ENCODE results near the gene LPCAT1. TPM values are rescaled to one million over a fixed set of nuclear protein-coding genes. Genes with fewer than 3 reads are reported as not detected.

LPCAT1 gene
- total and polyA plus RNA-seq, 2 of the 13 experiments (the other 11 are each of a cell fraction or from before 2014, with no cell fraction given), result 29.8 to 90.6 TPM

DNA sequence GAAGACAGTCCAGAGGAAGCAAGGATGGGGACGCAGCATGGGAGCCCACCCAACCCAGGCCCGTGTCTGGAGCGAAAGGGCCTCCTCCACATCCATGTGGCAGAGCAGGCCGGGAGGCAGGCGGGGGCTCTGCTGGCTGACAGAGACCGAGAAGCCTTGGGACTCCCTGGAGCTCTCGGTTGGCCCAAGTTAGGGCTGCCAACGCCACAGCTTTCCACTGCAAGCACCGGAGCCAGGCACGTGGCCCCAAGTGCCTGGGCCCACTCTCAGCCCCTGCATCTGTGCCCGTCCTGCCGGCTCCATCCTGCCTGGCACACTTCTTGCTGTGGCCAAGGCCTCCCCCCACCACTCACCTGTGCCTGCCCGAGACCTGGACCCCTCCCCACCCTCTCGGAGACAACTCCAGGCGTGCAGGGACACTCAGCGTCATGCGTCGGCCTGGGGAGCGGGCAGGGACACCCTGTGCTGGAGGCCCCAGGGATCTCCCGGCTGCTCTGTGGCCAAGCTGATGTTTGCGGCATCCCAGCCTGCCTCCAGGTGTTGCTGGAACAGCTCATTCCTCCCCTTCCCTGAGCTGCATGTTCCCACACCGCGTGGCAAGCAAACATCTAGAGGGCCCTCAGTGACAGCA, 110.0 kb downstream of the LPCAT1 start:
- H3K79me2 ChIP-seq (ENCODE audit: insufficient read depth, low read length), result no peaks in the 10 kb centered on the region
- no peak overlapping the region for H3K4me2 ChIP-seq (ENCODE audit: low read depth, low read length)
- H3K27me3 ChIP-seq (ENCODE audit: control insufficient read depth in 1 of 2, insufficient read depth in 2 of 2, low read length in 2 of 2), result peaks cover 21 to 50% of the 10 kb centered on the region in 2 experiments
- TF ChIP-seq FOSL1 (CRISPR knock-in tag; IDR thresholded peaks at IDR 0.05; ENCODE audit: borderline replicate concordance) (no peak), PTBP1 (IDR thresholded peaks at IDR 0.05; ENCODE audit: low read depth, low read length, poor library complexity, severe bottlenecking) (no peak)
- in situ Hi-C loops (cut with HindIII; ENCODE audit: extremely low pct_ligation_motif_present, low pct_unique_long_range_greater_than_20kb) (no loop called here), intact Hi-C loops (cut with micrococcal nuclease; ENCODE audit: unreplicated experiment) (no loop called here)
- H3K9me3 ChIP-seq (ENCODE audit: low read length), result no peaks in the 10 kb centered on the region
- DNase-seq (ENCODE audit: low spot score) (no peak), FAIRE-seq (no peak), ATAC-seq (no peak)
- WGBS (ENCODE audit: low lambda C conversion rate), result 33% methylated on average over 9 of the region's 23 CpGs
- H4K20me1 ChIP-seq (ENCODE audit: insufficient read depth, low read length), result peaks cover 4% of the 10 kb centered on the region; the same call in 1 of the 2 replicates
- H3K27ac ChIP-seq (ENCODE audit: extremely low read length, insufficient read depth, low read length), result no peak overlapping the region
- H3K36me3 ChIP-seq (replicated peaks in 1 of 2; ENCODE audit: control insufficient read depth in 1 of 2, insufficient read depth in 2 of 2, low read length in 2 of 2), result no peaks in the 10 kb centered on the region
- H3K4me3 ChIP-seq (replicated peaks in 1 of 3; ENCODE audit: insufficient read depth in 1 of 3, low read depth in 2 of 3, low read length in 3 of 3), result no peak overlapping the region
- H3K4me1 ChIP-seq (ENCODE audit: insufficient read depth, low read length), result no peaks in the 10 kb centered on the region
- CTCF ChIA-PET (ENCODE audit: low intra/inter-chr PET ratio, low total read pairs), result no interaction called here
- no TSS peak for BruUV-seq (replicated peaks)
- no peak overlapping the region for H2AFZ ChIP-seq (ENCODE audit: low read length)
- POLR2A ChIA-PET, result no interaction called here
- H3K9ac ChIP-seq (ENCODE audit: insufficient read depth, low read depth, low read length), result no peak overlapping the region

DNA sequence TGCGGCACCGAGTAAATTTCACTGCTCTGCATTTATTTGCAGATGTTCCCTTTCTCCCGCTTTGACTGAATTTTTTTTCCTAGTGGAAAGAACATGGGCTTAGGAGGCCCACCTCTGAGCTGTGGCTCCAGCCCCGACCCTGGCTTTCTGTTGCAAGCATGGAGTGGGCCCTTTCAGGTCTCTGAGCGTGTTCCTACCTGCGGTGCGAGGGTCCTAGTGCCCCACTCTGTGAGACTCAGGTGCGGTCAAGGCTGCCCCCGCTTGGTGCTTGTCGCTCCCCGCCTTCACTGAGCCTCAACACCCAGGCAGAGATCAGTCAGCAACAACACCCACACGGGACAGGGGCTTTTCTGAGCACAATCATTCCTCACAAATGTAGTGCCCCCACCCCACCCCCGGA, 110.5 kb downstream of the LPCAT1 start:
- Histone ChIP-seq H3K9me3 (ENCODE audit: low read length) (no peaks in the 10 kb centered on the region), H3K9ac (ENCODE audit: insufficient read depth, low read depth, low read length) (no peak overlapping the region), H3K36me3 (replicated peaks in 1 of 2; ENCODE audit: control insufficient read depth in 1 of 2, insufficient read depth in 2 of 2, low read length in 2 of 2) (no peaks in the 10 kb centered on the region), H3K4me1 (ENCODE audit: insufficient read depth, low read length) (no peaks in the 10 kb centered on the region), H3K27me3 (ENCODE audit: control insufficient read depth in 1 of 2, insufficient read depth in 2 of 2, low read length in 2 of 2) (peaks cover 23 to 55% of the 10 kb centered on the region in 2 experiments), H3K4me2 (ENCODE audit: low read depth, low read length) (no peak overlapping the region), H3K79me2 (ENCODE audit: insufficient read depth, low read length) (no peaks in the 10 kb centered on the region), H3K27ac (ENCODE audit: extremely low read length, insufficient read depth, low read length) (no peak overlapping the region), H4K20me1 (ENCODE audit: insufficient read depth, low read length) (peaks cover 4% of the 10 kb centered on the region; the same call in 1 of the 2 replicates), H3K4me3 (replicated peaks in 1 of 3; ENCODE audit: insufficient read depth in 1 of 3, low read depth in 2 of 3, low read length in 3 of 3) (no peak overlapping the region), H2AFZ (ENCODE audit: low read length) (no peak overlapping the region)
- ChIA-PET POLR2A (no interaction called here), CTCF (ENCODE audit: low intra/inter-chr PET ratio, low total read pairs) (no interaction called here)
- 56% methylated on average over 9 of the region's 13 CpGs for WGBS (ENCODE audit: low lambda C conversion rate)
- no TSS peak for BruUV-seq (replicated peaks)
- intact Hi-C loops (cut with micrococcal nuclease; ENCODE audit: unreplicated experiment), result no loop called here
- DNase-seq (ENCODE audit: low spot score) (no peak), ATAC-seq (no peak), FAIRE-seq (no peak)
- TF ChIP-seq CHD2 (IDR thresholded peaks at IDR 0.05; ENCODE audit: low read depth, low read length) (no peak), ZSCAN12 (CRISPR knock-in tag; IDR thresholded peaks at IDR 0.05) (no peak), ZNF501 (CRISPR knock-in tag; IDR thresholded peaks at IDR 0.05) (no peak)
- TF ChIP-seq, protein P1, sequence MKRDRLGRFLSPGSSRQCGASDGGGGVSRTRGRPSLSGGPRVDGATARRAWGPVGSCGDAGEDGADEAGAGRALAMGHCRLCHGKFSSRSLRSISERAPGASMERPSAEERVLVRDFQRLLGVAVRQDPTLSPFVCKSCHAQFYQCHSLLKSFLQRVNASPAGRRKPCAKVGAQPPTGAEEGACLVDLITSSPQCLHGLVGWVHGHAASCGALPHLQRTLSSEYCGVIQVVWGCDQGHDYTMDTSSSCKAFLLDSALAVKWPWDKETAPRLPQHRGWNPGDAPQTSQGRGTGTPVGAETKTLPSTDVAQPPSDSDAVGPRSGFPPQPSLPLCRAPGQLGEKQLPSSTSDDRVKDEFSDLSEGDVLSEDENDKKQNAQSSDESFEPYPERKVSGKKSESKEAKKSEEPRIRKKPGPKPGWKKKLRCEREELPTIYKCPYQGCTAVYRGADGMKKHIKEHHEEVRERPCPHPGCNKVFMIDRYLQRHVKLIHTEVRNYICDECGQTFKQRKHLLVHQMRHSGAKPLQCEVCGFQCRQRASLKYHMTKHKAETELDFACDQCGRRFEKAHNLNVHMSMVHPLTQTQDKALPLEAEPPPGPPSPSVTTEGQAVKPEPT (CRISPR knock-in tag; IDR thresholded peaks at IDR 0.05; ENCODE audit: low read depth), result no peak
- TF ChIP-seq, protein P2, sequence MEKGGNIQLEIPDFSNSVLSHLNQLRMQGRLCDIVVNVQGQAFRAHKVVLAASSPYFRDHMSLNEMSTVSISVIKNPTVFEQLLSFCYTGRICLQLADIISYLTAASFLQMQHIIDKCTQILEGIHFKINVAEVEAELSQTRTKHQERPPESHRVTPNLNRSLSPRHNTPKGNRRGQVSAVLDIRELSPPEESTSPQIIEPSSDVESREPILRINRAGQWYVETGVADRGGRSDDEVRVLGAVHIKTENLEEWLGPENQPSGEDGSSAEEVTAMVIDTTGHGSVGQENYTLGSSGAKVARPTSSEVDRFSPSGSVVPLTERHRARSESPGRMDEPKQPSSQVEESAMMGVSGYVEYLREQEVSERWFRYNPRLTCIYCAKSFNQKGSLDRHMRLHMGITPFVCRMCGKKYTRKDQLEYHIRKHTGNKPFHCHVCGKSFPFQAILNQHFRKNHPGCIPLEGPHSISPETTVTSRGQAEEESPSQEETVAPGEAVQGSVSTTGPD (CRISPR knock-in tag; IDR thresholded peaks at IDR 0.05), result no peak
- in situ Hi-C loops (cut with HindIII; ENCODE audit: extremely low pct_ligation_motif_present, low pct_unique_long_range_greater_than_20kb), result no loop called here

Measured in HepG2 (cell line).